A172 (cell line): ENCODE measurements around the gene PBX1. TPM values are rescaled to one million over a fixed set of nuclear protein-coding genes. Genes with fewer than 3 reads are reported as not detected.
"Not testable (repeated sequence)": the region's sequence is repeated elsewhere in the genome, so short reads cannot be mapped to it uniquely, and the experiment has no call there.

ENCODE experiments used
- DNase-seq: peaks from one replicate; pipeline ENCODE4 v3.0.0-alpha.2; 2015; ENCODE audit warnings: low spot score
- total RNA-seq: library from RNA; depleted of rRNA; stranded (reverse); fragments of >200 nt; shearing (Covaris generic); gene quantifications from 2 replicates; pipeline ENCODE4 v1.2.3, GENCODE V29; 2014

PBX1 gene
- total RNA-seq, 1 experiment from 2014 or later: 10.0 TPM

GRCh38 chr1:164590592-164590991 is 31.6 kb downstream of the PBX1 start:
- no peak for DNase-seq

GRCh38 chr1:164591858-164592257 is 32.9 kb downstream of the PBX1 start:
- DNase-seq: peak; percentile 34

GRCh38 chr1:164592634-164593033 is 33.6 kb downstream of the PBX1 start:
- no peak for DNase-seq

- no peak for DNase-seq
Observed at GRCh38 chr1:164595212-164595611, 36.2 kb downstream of the PBX1 start.

- no peak for DNase-seq
Observed at GRCh38 chr1:164596172-164596571, 37.2 kb downstream of the PBX1 start.

- no peak for DNase-seq
Observed at GRCh38 chr1:164598719-164599118, 39.7 kb downstream of the PBX1 start.

- DNase-seq: no peak
Observed at GRCh38 chr1:164599272-164599671, 40.3 kb downstream of the PBX1 start.

GRCh38 chr1:164601399-164602100 is 42.6 kb downstream of the PBX1 start:
- DNase-seq: no peak

GRCh38 chr1:164602101-164602422 is 43.1 kb downstream of the PBX1 start:
- no peak for DNase-seq

- peak; percentile 63 for DNase-seq
Observed at GRCh38 chr1:164602480-164603093, 43.6 kb downstream of the PBX1 start.

- not testable (repeated sequence) for DNase-seq
Observed at GRCh38 chr1:164603805-164604204, 44.8 kb downstream of the PBX1 start.

- DNase-seq: peak; percentile 41
Observed at GRCh38 chr1:164604541-164604940, 45.6 kb downstream of the PBX1 start.

- DNase-seq: no peak
Observed at GRCh38 chr1:164605254-164606091, 46.5 kb downstream of the PBX1 start.

- DNase-seq: no peak
Observed at GRCh38 chr1:164607351-164607750, 48.4 kb downstream of the PBX1 start.

GRCh38 chr1:164608651-164609057 is 49.7 kb downstream of the PBX1 start:
- peak; percentile 20 for DNase-seq

GRCh38 chr1:164609089-164609488 is 50.1 kb downstream of the PBX1 start:
- no peak for DNase-seq

GRCh38 chr1:164610538-164611222 is 51.7 kb downstream of the PBX1 start:
- DNase-seq: no peak

- peak; percentile 89 for DNase-seq
Observed at GRCh38 chr1:164611754-164612642, 53.0 kb downstream of the PBX1 start.

- DNase-seq: peak; percentile 42
Observed at GRCh38 chr1:164613176-164613575, 54.2 kb downstream of the PBX1 start.

GRCh38 chr1:164614316-164614715 is 55.3 kb downstream of the PBX1 start:
- no peak for DNase-seq
